ENCODE data around the gene TRA2B. TPM values are rescaled to one million over a fixed set of nuclear protein-coding genes. Genes with fewer than 3 reads are reported as not detected.

TRA2B gene
- total RNA-seq, 1 donor from 2014 or later, result 103 TPM

DNA sequence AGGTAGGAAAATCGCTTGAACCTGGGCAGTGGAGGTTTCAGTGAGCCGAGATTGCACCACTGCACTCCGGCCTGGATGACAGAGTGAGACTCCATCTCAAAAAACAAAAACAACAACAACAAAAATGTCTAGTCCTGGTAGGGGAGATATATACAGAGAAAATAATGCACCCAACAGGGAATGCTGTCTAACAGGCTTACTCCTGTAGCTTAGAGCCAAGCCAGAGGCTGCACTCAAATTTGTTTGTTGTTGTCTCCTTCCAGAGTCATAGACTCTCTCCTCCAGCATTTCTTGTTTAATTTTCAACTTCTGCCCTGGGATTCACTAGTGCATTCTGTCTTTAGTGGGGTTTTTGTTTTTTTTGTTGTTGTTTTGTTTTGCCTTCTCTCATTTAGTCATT lies 4.6 kb upstream of the TRA2B start:
- intact Hi-C loops (cut with DNase I), result no loop called here
- H3K4me1 ChIP-seq, result peaks cover 9% of the 10 kb centered on the region
- ATAC-seq, result no peak
- H3K9me3 ChIP-seq, result no peaks in the 10 kb centered on the region
- DNase-seq, result no peak
- H3K4me3 ChIP-seq, result no peak overlapping the region
- H3K27ac ChIP-seq, result no peak overlapping the region
- no peaks in the 10 kb centered on the region for H3K36me3 ChIP-seq
- no peaks in the 10 kb centered on the region for H3K27me3 ChIP-seq (ENCODE audit: low read depth)
- TF ChIP-seq, protein P1, sequence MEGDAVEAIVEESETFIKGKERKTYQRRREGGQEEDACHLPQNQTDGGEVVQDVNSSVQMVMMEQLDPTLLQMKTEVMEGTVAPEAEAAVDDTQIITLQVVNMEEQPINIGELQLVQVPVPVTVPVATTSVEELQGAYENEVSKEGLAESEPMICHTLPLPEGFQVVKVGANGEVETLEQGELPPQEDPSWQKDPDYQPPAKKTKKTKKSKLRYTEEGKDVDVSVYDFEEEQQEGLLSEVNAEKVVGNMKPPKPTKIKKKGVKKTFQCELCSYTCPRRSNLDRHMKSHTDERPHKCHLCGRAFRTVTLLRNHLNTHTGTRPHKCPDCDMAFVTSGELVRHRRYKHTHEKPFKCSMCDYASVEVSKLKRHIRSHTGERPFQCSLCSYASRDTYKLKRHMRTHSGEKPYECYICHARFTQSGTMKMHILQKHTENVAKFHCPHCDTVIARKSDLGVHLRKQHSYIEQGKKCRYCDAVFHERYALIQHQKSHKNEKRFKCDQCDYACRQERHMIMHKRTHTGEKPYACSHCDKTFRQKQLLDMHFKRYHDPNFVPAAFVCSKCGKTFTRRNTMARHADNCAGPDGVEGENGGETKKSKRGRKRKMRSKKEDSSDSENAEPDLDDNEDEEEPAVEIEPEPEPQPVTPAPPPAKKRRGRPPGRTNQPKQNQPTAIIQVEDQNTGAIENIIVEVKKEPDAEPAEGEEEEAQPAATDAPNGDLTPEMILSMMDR (IDR thresholded peaks at IDR 0.05), result no peak

DNA sequence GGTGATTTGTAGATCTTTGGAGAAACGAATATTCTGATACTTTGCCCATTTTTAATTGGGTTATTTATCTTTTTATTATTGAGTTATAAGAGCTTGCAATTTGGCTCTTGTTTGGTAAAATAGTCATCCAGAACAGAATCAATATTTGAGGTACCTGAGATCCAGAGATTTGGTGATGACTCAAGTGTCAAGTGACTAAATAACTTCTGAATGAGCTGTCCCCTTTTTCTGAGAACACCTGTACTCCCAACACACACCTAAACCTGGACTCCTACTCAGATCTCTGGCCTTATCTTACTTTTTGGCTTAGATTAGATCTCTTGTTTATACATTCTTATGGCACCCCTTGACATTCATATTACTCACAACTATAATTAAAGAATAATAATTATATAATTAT lies 3.1 kb upstream of the TRA2B start:
- H3K4me3 ChIP-seq, result no peak overlapping the region
- no peaks in the 10 kb centered on the region for H3K36me3 ChIP-seq
- TF ChIP-seq, protein P1 (IDR thresholded peaks at IDR 0.05), result no peak
- DNase-seq (no peak), ATAC-seq (no peak)
- no peaks in the 10 kb centered on the region for H3K27me3 ChIP-seq (ENCODE audit: low read depth)
- no peaks in the 10 kb centered on the region for H3K9me3 ChIP-seq
- H3K4me1 ChIP-seq, result peaks cover 9% of the 10 kb centered on the region
- H3K27ac ChIP-seq, result no peak overlapping the region
- intact Hi-C loops (cut with DNase I), result no loop called here

DNA sequence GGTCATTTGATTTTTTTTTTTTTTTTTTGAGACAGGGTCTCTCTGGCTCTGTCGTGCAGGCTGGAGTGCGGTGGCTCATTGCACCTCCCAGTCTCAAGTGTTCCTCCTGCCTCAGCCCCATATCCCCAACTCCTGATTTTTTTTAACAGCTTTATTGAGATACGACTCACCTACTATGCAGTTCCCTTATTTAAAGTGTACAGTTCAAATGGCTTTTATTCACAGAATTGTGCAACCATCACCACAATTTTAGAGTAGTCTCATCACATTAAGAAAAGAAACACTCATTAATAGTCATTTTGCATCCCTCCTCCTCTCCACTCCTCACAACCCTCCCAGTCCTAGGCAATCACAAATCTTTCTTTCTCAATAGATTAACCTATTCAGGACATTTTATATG lies 1.9 kb upstream of the TRA2B start:
- Histone ChIP-seq H3K27me3 (ENCODE audit: low read depth) (no peaks in the 10 kb centered on the region), H3K4me1 (peaks cover 18% of the 10 kb centered on the region), H3K36me3 (no peaks in the 10 kb centered on the region), H3K4me3 (no peak overlapping the region), H3K9me3 (no peaks in the 10 kb centered on the region), H3K27ac (no peak overlapping the region)
- DNase-seq (no peak), ATAC-seq (no peak)
- TF ChIP-seq, protein P1 (IDR thresholded peaks at IDR 0.05), result no peak
- intact Hi-C loops (cut with DNase I), result no loop called here

DNA sequence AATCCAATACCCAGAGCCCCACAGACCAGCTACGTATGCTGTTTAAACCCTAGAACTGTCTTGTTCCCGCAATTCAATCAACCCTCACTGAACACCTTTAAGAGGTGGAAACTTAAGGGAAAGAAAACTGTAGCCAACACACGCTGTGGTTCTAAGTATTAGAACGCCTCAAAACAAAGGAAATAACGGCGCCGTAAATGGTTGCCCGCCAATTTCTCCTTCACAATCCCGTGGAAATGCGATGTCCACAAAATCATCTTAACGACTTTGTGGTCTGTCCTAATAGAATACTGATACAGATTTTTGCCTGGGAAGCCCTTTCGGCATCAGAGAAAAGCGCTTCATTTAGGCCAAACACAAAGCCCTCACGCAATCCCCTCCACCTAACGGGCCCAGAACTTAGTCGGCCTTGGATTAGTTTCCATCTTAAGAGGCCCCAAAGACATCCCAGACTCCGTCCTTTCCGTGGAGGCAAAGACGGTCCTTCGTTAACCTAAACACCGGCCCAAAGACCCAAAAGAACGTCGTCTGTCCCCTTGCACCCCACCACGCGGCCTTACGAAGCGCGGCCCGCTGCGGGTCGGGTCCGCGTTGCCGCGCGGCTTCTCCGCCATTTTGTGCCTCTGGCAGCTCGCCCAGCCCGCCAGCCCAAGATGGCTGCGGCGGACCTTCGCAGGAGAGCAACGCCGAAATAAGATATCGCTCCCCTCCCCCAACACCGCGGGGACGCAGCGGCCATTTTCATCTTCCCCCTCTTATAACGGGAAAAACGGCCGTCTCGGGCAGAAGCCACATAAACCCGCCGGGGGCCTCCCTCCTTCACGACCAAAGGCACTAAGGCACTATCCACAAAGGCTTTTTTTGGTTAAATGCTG lies 763 bp downstream of the TRA2B start:
- H3K27me3 ChIP-seq (ENCODE audit: low read depth), result no peaks in the 10 kb centered on the region
- intact Hi-C loops (cut with DNase I), result no loop called here
- DNase-seq (peak; percentile 92), ATAC-seq (peak; percentile 90 to 91)
- peaks cover 35% of the 10 kb centered on the region for H3K4me1 ChIP-seq
- TF ChIP-seq, protein P1 (IDR thresholded peaks at IDR 0.05), result no peak
- no peaks in the 10 kb centered on the region for H3K9me3 ChIP-seq
- H3K4me3 ChIP-seq, result peak overlapping the region; percentile 95
- H3K27ac ChIP-seq, result peak overlapping the region; percentile 100
- H3K36me3 ChIP-seq, result no peaks in the 10 kb centered on the region

DNA sequence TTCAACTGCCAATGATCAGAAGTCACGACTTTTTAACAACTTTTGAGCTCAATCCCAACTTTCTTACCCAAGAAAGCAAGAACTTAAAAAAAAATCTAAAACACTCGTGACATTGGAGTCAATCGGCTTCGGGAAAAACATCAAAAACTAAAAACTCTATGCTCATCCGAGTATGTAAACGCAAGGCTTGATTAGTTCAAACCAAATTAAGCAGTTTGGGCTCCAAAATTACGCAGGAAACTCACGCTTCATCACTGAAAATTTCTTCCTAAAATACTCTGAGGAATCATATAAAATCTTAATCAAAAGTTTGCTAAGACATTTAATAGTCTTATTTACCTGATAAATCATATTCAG lies 1.6 kb downstream of the TRA2B start:
- Histone ChIP-seq H3K4me1 (peaks cover 43% of the 10 kb centered on the region), H3K9me3 (no peaks in the 10 kb centered on the region), H3K36me3 (no peaks in the 10 kb centered on the region), H3K4me3 (peak overlapping the region; percentile 95), H3K27me3 (ENCODE audit: low read depth) (no peaks in the 10 kb centered on the region), H3K27ac (peak overlapping the region; percentile 100)
- DNase-seq, result no peak
- intact Hi-C loops (cut with DNase I), result no loop called here
- TF ChIP-seq, protein P1 (IDR thresholded peaks at IDR 0.05), result no peak
- ATAC-seq, result no peak
